ENCODE results near the gene MAML3.

DNA sequence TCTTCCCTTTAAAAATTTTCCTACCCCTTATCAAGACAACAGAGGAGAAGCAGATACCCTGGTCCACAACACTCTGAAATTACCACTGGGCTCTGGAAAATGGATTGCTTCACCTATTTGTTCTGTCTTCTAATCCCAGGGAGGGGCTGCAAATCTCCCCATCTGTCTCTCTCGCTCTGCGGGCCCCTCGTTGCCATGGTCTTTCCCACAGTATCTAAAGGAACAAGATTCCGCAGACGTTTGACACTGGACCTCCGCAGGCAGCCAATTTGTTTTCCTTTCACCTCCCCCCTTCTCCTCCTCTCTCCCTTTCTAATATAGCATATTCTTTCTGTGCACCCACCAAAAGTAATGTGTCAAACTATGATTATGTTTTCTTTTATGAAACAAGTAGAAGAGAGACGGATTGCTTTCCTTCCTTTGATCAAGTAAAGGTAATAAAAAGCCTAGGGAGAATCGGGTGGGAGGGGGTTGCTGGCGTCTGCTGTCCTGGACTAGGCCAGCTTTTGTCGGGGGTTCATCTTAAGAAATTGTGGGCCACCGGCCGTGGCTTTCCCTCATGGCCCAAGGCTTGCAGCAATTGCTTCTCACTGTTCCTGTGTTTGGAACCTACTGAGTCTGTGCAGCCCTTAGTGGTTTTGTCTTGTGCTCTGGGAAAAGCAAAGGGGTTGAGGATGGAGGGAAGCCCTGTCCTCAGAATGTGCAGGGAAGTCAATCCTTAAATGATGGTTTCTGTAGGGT, 407.4 kb downstream of the MAML3 start:
- TF ChIP-seq FOXP2 (optimal IDR thresholded peaks at IDR 0.05; ENCODE audit: borderline replicate concordance, extremely low read depth, extremely low read length, insufficient read depth) (no peak), POLR2AphosphoS5 (IDR thresholded peaks at IDR 0.05; ENCODE audit: low read depth, low read length) (no peak), TAF1 (IDR thresholded peaks at IDR 0.05; ENCODE audit: borderline replicate concordance, insufficient read depth, low read length) (no peak)
- TF ChIP-seq, protein P1, sequence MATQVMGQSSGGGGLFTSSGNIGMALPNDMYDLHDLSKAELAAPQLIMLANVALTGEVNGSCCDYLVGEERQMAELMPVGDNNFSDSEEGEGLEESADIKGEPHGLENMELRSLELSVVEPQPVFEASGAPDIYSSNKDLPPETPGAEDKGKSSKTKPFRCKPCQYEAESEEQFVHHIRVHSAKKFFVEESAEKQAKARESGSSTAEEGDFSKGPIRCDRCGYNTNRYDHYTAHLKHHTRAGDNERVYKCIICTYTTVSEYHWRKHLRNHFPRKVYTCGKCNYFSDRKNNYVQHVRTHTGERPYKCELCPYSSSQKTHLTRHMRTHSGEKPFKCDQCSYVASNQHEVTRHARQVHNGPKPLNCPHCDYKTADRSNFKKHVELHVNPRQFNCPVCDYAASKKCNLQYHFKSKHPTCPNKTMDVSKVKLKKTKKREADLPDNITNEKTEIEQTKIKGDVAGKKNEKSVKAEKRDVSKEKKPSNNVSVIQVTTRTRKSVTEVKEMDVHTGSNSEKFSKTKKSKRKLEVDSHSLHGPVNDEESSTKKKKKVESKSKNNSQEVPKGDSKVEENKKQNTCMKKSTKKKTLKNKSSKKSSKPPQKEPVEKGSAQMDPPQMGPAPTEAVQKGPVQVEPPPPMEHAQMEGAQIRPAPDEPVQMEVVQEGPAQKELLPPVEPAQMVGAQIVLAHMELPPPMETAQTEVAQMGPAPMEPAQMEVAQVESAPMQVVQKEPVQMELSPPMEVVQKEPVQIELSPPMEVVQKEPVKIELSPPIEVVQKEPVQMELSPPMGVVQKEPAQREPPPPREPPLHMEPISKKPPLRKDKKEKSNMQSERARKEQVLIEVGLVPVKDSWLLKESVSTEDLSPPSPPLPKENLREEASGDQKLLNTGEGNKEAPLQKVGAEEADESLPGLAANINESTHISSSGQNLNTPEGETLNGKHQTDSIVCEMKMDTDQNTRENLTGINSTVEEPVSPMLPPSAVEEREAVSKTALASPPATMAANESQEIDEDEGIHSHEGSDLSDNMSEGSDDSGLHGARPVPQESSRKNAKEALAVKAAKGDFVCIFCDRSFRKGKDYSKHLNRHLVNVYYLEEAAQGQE (IDR thresholded peaks at IDR 0.05; ENCODE audit: insufficient read depth in 1 of 2, low read depth in 2 of 2, low read length in 2 of 2) = no peak
